ENCODE results near the gene TMLHE. TPM values are rescaled to one million over a fixed set of nuclear protein-coding genes. Genes with fewer than 3 reads are reported as not detected.
"Not testable (repeated sequence)": the region's sequence is repeated elsewhere in the genome, so short reads cannot be mapped to it uniquely, and the experiment has no call there.

The TMLHE gene
- total RNA-seq, 1 donor from 2014 or later = 6.9 TPM

DNA sequence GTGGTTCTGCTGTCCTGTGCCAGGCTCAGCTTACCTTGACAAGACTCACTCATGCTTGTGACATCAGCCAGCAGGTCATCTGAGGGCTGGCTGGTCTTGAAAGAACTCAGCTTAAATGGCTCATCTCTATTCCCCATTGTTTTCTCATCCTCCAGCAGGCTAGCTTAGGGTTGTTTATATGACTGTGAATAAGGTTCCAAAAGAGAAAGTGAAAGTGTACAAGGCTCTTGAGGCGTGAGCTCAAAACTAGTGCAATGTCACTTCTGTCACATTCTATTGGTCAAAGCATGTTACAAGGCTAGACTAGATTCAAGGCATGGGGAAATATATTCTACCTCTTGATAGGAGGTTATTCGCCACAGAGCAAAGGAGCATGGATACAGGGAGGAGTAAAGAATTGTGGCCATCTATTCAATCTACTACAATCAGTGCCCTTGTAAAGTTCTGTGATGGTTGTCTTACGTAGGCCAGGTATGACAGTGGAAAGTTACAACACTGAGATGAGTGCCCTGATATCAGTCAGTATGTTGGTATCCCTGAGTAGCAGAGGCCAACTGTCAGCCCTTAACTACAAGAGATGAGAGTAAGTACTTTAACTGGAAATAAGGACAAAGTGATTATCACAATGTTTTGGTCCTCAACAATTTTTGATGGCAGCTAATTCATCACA, 19.8 kb upstream of the TMLHE start:
- no peak for TF ChIP-seq CTCF (IDR thresholded peaks at IDR 0.05; ENCODE audit: insufficient read depth, low read length, poor library complexity, severe bottlenecking)
- Histone ChIP-seq H3K4me3 (ENCODE audit: low read depth, low read length) (no peak overlapping the region), H3K27me3 (ENCODE audit: control insufficient read depth, insufficient read depth, low read length) (no peaks in the 10 kb centered on the region), H3K36me3 (ENCODE audit: control insufficient read depth, insufficient read depth, low read length) (no peaks in the 10 kb centered on the region)
- DNase-seq (ENCODE audit: low read depth) = no peak

DNA sequence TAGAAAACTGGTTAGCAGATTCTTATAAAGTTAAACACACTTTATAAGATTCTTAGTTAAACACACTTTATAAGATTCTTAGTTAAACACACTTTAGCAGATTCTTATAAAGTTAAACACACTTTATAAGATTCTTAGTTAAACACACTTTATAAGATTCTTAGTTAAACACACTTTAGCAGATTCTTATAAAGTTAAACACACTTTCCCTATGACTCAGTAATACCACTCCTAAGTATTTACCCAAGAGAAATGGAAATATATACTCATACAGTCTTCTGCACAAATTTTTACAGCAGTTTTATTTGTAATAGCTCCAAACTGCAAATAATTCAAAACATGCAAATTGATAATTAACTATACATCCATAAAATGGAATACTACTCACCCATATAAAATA, 7.4 kb upstream of the TMLHE start:
- DNase-seq (ENCODE audit: low read depth); H3K36me3 ChIP-seq (ENCODE audit: control insufficient read depth, insufficient read depth, low read length); H3K4me3 ChIP-seq (ENCODE audit: low read depth, low read length); H3K27me3 ChIP-seq (ENCODE audit: control insufficient read depth, insufficient read depth, low read length): not testable (repeated sequence)

- no peak overlapping the region for H3K4me3 ChIP-seq (ENCODE audit: low read depth, low read length)
- no peaks in the 10 kb centered on the region for H3K27me3 ChIP-seq (ENCODE audit: control insufficient read depth, insufficient read depth, low read length)
- H3K36me3 ChIP-seq (ENCODE audit: control insufficient read depth, insufficient read depth, low read length) = no peaks in the 10 kb centered on the region
- TF ChIP-seq CTCF (IDR thresholded peaks at IDR 0.05; ENCODE audit: insufficient read depth, low read length, poor library complexity, severe bottlenecking) = no peak
- no peak for DNase-seq (ENCODE audit: low read depth)
These were observed 3.2 kb upstream of the TMLHE start for GRCh38 chrX:155615938-155616337.

GRCh38 chrX:155613927-155614559, 1.3 kb upstream of the TMLHE start:
- DNase-seq (ENCODE audit: low read depth) = no peak
- H3K36me3 ChIP-seq (ENCODE audit: control insufficient read depth, insufficient read depth, low read length) = no peaks in the 10 kb centered on the region
- H3K27me3 ChIP-seq (ENCODE audit: control insufficient read depth, insufficient read depth, low read length) = no peaks in the 10 kb centered on the region
- TF ChIP-seq CTCF (IDR thresholded peaks at IDR 0.05; ENCODE audit: insufficient read depth, low read length, poor library complexity, severe bottlenecking) = no peak
- no peak overlapping the region for H3K4me3 ChIP-seq (ENCODE audit: low read depth, low read length)

GRCh38 chrX:155611302-155611701, 1.4 kb downstream of the TMLHE start:
- TF ChIP-seq CTCF (IDR thresholded peaks at IDR 0.05; ENCODE audit: insufficient read depth, low read length, poor library complexity, severe bottlenecking) = no peak
- Histone ChIP-seq H3K36me3 (ENCODE audit: control insufficient read depth, insufficient read depth, low read length) (no peaks in the 10 kb centered on the region), H3K4me3 (ENCODE audit: low read depth, low read length) (no peak overlapping the region), H3K27me3 (ENCODE audit: control insufficient read depth, insufficient read depth, low read length) (no peaks in the 10 kb centered on the region)
- DNase-seq (ENCODE audit: low read depth) = no peak

DNA sequence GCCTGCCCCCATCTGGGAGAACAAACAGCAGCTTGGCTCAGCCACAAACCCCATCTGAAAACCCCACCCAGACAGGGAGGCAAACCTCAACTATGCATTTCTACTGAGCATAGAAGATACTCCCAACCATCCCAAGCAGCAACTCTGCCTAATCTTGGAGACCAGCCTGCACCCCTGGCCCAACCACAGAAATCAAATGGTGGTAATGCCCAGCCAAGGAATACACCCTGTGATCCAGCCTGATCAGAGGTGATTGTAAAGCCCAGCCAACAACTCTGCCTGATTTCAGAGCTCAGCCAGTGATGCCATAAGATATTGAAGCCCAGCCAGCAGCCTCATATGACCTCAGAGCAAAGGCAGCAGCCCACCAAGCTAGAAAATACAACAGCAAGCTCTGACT, 19.8 kb downstream of the TMLHE start:
- no peak overlapping the region for H3K4me3 ChIP-seq (ENCODE audit: low read depth, low read length)
- no peaks in the 10 kb centered on the region for H3K27me3 ChIP-seq (ENCODE audit: control insufficient read depth, insufficient read depth, low read length)
- no peaks in the 10 kb centered on the region for H3K36me3 ChIP-seq (ENCODE audit: control insufficient read depth, insufficient read depth, low read length)
- DNase-seq (ENCODE audit: low read depth) = no peak
- TF ChIP-seq CTCF (IDR thresholded peaks at IDR 0.05; ENCODE audit: insufficient read depth, low read length, poor library complexity, severe bottlenecking) = no peak
